GM12873 (cell line): ENCODE results near the gene XK.

Source experiments
- CTCF ChIP-seq: IDR thresholded peaks from 2 replicates; pipeline ENCODE4 v1.5.1; 2012; ENCODE audit warnings: low read depth, mild to moderate bottlenecking, moderate library complexity, low read length, control low read depth; ENCODE audit not compliant: insufficient read depth; ENCODE audit errors: missing control alignments

XK gene

GRCh38 chrX:37684426-37684825 lies 1.2 kb upstream of the XK start:
- no peak for TF ChIP-seq CTCF

- TF ChIP-seq CTCF = no peak
These were observed 618 bp upstream of the XK start for GRCh38 chrX:37684973-37685372.

GRCh38 chrX:37686369-37686995 lies 891 bp downstream of the XK start:
- TF ChIP-seq CTCF = no peak

- no peak for TF ChIP-seq CTCF
These were observed 1.4 kb downstream of the XK start for GRCh38 chrX:37686996-37687395.

- TF ChIP-seq CTCF = no peak
These were observed 4.5 kb downstream of the XK start for GRCh38 chrX:37690119-37690518.

- no peak for TF ChIP-seq CTCF
These were observed 7.3 kb downstream of the XK start for GRCh38 chrX:37692918-37693317.

GRCh38 chrX:37697169-37697760 lies 11.7 kb downstream of the XK start:
- no peak for TF ChIP-seq CTCF

- TF ChIP-seq CTCF = no peak
These were observed 16.0 kb downstream of the XK start for GRCh38 chrX:37701588-37701987.
